Measurements from ENCODE around the gene CTPS1.

The CTPS1 gene

GRCh38 chr1:40979241-40980067 lies at the start of gene CTPS1:
Gene CTPS1 (plus strand): TSS chr1:40979696. CDS start chr1:40983291, 3,595 bp downstream.
- DNase-seq = peak; percentile 88
- in situ Hi-C loops (cut with HindIII; ENCODE audit: low pct_ligation_motif_present, low pct_unique_long_range_greater_than_20kb, low sequenced_read_pairs) = no loop called here

GRCh38 chr1:40930174-40930964 lies 49.1 kb upstream of the CTPS1 start:
- no peak for DNase-seq
- in situ Hi-C loops (cut with HindIII; ENCODE audit: low pct_ligation_motif_present, low pct_unique_long_range_greater_than_20kb, low sequenced_read_pairs) = no loop called here

- in situ Hi-C loops (cut with HindIII; ENCODE audit: low pct_ligation_motif_present, low pct_unique_long_range_greater_than_20kb, low sequenced_read_pairs) = no loop called here
Measured at GRCh38 chr1:40931601-40932000, 47.9 kb upstream of the CTPS1 start.

GRCh38 chr1:40932006-40932405 lies 47.5 kb upstream of the CTPS1 start:
- no peak for DNase-seq
- in situ Hi-C loops (cut with HindIII; ENCODE audit: low pct_ligation_motif_present, low pct_unique_long_range_greater_than_20kb, low sequenced_read_pairs) = no loop called here

More at GRCh38 chr1:40931601-40932000, 47.9 kb upstream of the CTPS1 start:
- no peak for DNase-seq

GRCh38 chr1:40936931-40937339 lies 42.6 kb upstream of the CTPS1 start:
- in situ Hi-C loops (cut with HindIII; ENCODE audit: low pct_ligation_motif_present, low pct_unique_long_range_greater_than_20kb, low sequenced_read_pairs) = no loop called here
- DNase-seq = no peak

- no peak for DNase-seq
- in situ Hi-C loops (cut with HindIII; ENCODE audit: low pct_ligation_motif_present, low pct_unique_long_range_greater_than_20kb, low sequenced_read_pairs) = no loop called here
Measured at GRCh38 chr1:40938393-40938792, 41.1 kb upstream of the CTPS1 start.

GRCh38 chr1:40939320-40940059 lies 40.0 kb upstream of the CTPS1 start:
- DNase-seq = peak; percentile 19
- in situ Hi-C loops (cut with HindIII; ENCODE audit: low pct_ligation_motif_present, low pct_unique_long_range_greater_than_20kb, low sequenced_read_pairs) = no loop called here

- peak; percentile 79 for DNase-seq
- in situ Hi-C loops (cut with HindIII; ENCODE audit: low pct_ligation_motif_present, low pct_unique_long_range_greater_than_20kb, low sequenced_read_pairs) = no loop called here
Measured at GRCh38 chr1:40944326-40944725, 35.2 kb upstream of the CTPS1 start.

GRCh38 chr1:40944841-40945430 lies 34.6 kb upstream of the CTPS1 start:
- peak; percentile 60 for DNase-seq
- in situ Hi-C loops (cut with HindIII; ENCODE audit: low pct_ligation_motif_present, low pct_unique_long_range_greater_than_20kb, low sequenced_read_pairs) = no loop called here

- in situ Hi-C loops (cut with HindIII; ENCODE audit: low pct_ligation_motif_present, low pct_unique_long_range_greater_than_20kb, low sequenced_read_pairs) = no loop called here
- no peak for DNase-seq
Measured at GRCh38 chr1:40945491-40945973, 34.0 kb upstream of the CTPS1 start.

GRCh38 chr1:40948741-40949443 lies 30.6 kb upstream of the CTPS1 start:
- in situ Hi-C loops (cut with HindIII; ENCODE audit: low pct_ligation_motif_present, low pct_unique_long_range_greater_than_20kb, low sequenced_read_pairs) = no loop called here
- DNase-seq = peak; percentile 84

- no peak for DNase-seq
- in situ Hi-C loops (cut with HindIII; ENCODE audit: low pct_ligation_motif_present, low pct_unique_long_range_greater_than_20kb, low sequenced_read_pairs) = no loop called here
Measured at GRCh38 chr1:40949563-40949962, 29.9 kb upstream of the CTPS1 start.

GRCh38 chr1:40951943-40952743 lies 27.4 kb upstream of the CTPS1 start:
- in situ Hi-C loops (cut with HindIII; ENCODE audit: low pct_ligation_motif_present, low pct_unique_long_range_greater_than_20kb, low sequenced_read_pairs) = no loop called here
- peak; percentile 57 for DNase-seq

- no peak for DNase-seq
- in situ Hi-C loops (cut with HindIII; ENCODE audit: low pct_ligation_motif_present, low pct_unique_long_range_greater_than_20kb, low sequenced_read_pairs) = no loop called here
Measured at GRCh38 chr1:40952744-40953315, 26.7 kb upstream of the CTPS1 start.

GRCh38 chr1:40954626-40955025 lies 24.9 kb upstream of the CTPS1 start:
- in situ Hi-C loops (cut with HindIII; ENCODE audit: low pct_ligation_motif_present, low pct_unique_long_range_greater_than_20kb, low sequenced_read_pairs) = no loop called here

GRCh38 chr1:40955266-40955665 lies 24.2 kb upstream of the CTPS1 start:
- in situ Hi-C loops (cut with HindIII; ENCODE audit: low pct_ligation_motif_present, low pct_unique_long_range_greater_than_20kb, low sequenced_read_pairs) = no loop called here
- no peak for DNase-seq

More at GRCh38 chr1:40954626-40955025, 24.9 kb upstream of the CTPS1 start:
- DNase-seq = no peak

- DNase-seq = no peak
- in situ Hi-C loops (cut with HindIII; ENCODE audit: low pct_ligation_motif_present, low pct_unique_long_range_greater_than_20kb, low sequenced_read_pairs) = no loop called here
Measured at GRCh38 chr1:40956407-40956806, 23.1 kb upstream of the CTPS1 start.

Data from ACHN (cell line).